Progenitor cell of endocrine pancreas (in vitro differentiated cells): ENCODE results near the gene GJA9. TPM values are rescaled to one million over a fixed set of nuclear protein-coding genes. Genes with fewer than 3 reads are reported as not detected.

Source experiments
- DNase-seq: peaks from one replicate; pipeline ENCODE4 v3.0.0; 2021; ENCODE audit warnings: low spot score; ENCODE audit not compliant: unreplicated experiment
- H3K27ac Mint-ChIP-seq: 2 replicates; pipeline ENCODE4 v1.8.0; 2021; ENCODE audit warnings: mild to moderate bottlenecking, moderate library complexity, mixed read lengths
- H3K27me3 Mint-ChIP-seq: 2 replicates; pipeline ENCODE4 v1.8.0; 2021; ENCODE audit warnings: mixed read lengths
- H3K36me3 Mint-ChIP-seq: 2 replicates; pipeline ENCODE4 v1.8.0; 2022; ENCODE audit warnings: mixed read lengths; ENCODE audit not compliant: insufficient read depth
- H3K4me1 Mint-ChIP-seq: 2 replicates; pipeline ENCODE4 v1.8.0; 2021; ENCODE audit warnings: low read depth, mixed read lengths
- H3K4me3 Mint-ChIP-seq: 2 replicates; pipeline ENCODE4 v1.8.0; 2021; ENCODE audit warnings: low read depth, mild to moderate bottlenecking, moderate library complexity, mixed read lengths
- H3K9me3 Mint-ChIP-seq: 2 replicates; pipeline ENCODE4 v1.8.0; 2021; ENCODE audit warnings: low read depth, mixed read lengths
- CTCF ChIP-seq: fragments of 200-600 bp; sonication (generic); IDR thresholded peaks from one replicate; pipeline ENCODE4 v1.5.0; 2021; ENCODE audit warnings: antibody characterized with exemption, mild to moderate bottlenecking; ENCODE audit not compliant: unreplicated experiment
- long read RNA-seq: library from polyadenylated mRNA; unstranded; transcript quantifications from one replicate; pipeline ENCODE4 v2.0.0, GENCODE V29; 2020
- total RNA-seq: library from RNA; stranded (reverse); gene quantifications from 2 replicates; pipeline ENCODE4 v1.2.1, GENCODE V29; 2021

GJA9 gene
- total RNA-seq: not detected in 2 replicates
- long read RNA-seq: 0 reads

DNA sequence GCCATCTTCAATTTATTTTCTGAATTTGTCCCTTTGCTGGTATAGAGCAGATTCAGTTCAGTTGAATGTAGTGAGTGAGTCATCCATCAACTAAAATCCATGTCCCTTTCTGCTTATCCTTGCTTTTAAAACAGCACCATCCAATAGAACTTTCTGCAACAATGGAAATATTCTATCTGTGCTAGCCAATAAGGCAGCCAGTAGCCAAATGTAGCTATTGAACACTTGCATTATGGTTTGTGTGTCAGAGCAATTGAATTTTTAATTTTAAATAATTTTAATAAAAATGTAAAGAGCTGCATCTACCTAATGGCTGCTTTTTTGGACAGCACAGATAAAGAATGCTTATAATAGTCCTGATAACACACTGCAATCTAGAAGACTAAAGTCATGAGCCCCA, at the start of gene GJA9:
GJA9 (minus strand) TSS at position 101 of the 400 bp plus-strand sequence. CDS start 5,489 bp downstream, outside the sequence.
- no peaks in the 10 kb centered on the region for H3K36me3 Mint-ChIP-seq
- TF ChIP-seq CTCF: no peak
- H3K27ac Mint-ChIP-seq: no peak within 1 kb of the TSS
- H3K4me3 Mint-ChIP-seq: no peak within 1 kb of the TSS
- H3K4me1 Mint-ChIP-seq: no peaks in the 10 kb centered on the region
- H3K9me3 Mint-ChIP-seq: no peaks in the 10 kb centered on the region
- no peak for DNase-seq
- H3K27me3 Mint-ChIP-seq: no peaks in the 10 kb centered on the region

- Mint-ChIP-seq H3K36me3 (no peaks in the 10 kb centered on the region), H3K27ac (no peak overlapping the region)
These were observed 48.1 kb upstream of the GJA9 start for GRCh38 chr1:38929476-38929875.

DNA sequence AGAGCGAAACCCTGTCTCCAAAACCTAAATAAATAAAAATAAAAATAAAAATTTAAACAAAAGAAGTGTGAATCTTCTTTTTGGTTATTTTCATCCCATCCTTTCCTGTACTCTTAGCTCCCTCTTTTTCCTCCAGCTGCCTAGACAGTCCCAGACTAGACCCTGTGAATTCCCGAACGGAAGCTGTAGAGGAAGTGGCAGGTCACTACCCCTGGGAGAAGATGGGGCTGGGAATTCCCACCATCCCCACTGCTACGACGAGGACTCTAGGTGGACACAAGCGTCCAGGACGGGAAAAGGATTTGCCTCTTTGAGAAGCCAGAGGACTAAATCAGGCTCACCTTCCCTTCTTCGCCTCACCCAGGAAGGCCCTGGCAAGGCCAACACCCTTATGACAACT, 47.7 kb upstream of the GJA9 start:
- Mint-ChIP-seq H3K4me3 (no peak overlapping the region), H3K36me3 (no peaks in the 10 kb centered on the region), H3K9me3 (no peaks in the 10 kb centered on the region), H3K27me3 (peaks cover 9% of the 10 kb centered on the region), H3K27ac (no peak overlapping the region), H3K4me1 (no peaks in the 10 kb centered on the region)
- DNase-seq: no peak
- no peak for TF ChIP-seq CTCF

More at GRCh38 chr1:38929476-38929875, 48.1 kb upstream of the GJA9 start:
- Mint-ChIP-seq H3K4me3 (no peak overlapping the region), H3K9me3 (no peaks in the 10 kb centered on the region), H3K4me1 (no peaks in the 10 kb centered on the region), H3K27me3 (peaks cover 9% of the 10 kb centered on the region)
- no peak for TF ChIP-seq CTCF
- no peak for DNase-seq

GRCh38 chr1:38926091-38926490, 44.7 kb upstream of the GJA9 start:
- no peaks in the 10 kb centered on the region for H3K4me1 Mint-ChIP-seq
- H3K36me3 Mint-ChIP-seq: no peaks in the 10 kb centered on the region
- H3K9me3 Mint-ChIP-seq: no peaks in the 10 kb centered on the region
- no peak for DNase-seq
- no peaks in the 10 kb centered on the region for H3K27me3 Mint-ChIP-seq
- no peak overlapping the region for H3K4me3 Mint-ChIP-seq
- no peak overlapping the region for H3K27ac Mint-ChIP-seq
- no peak for TF ChIP-seq CTCF

- Mint-ChIP-seq H3K9me3 (no peaks in the 10 kb centered on the region), H3K4me1 (no peaks in the 10 kb centered on the region), H3K36me3 (no peaks in the 10 kb centered on the region), H3K27ac (no peak overlapping the region), H3K4me3 (no peak overlapping the region), H3K27me3 (no peaks in the 10 kb centered on the region)
- TF ChIP-seq CTCF: no peak
- no peak for DNase-seq
These were observed 44.0 kb upstream of the GJA9 start for GRCh38 chr1:38925391-38925790.
